ENCODE measurements around the gene SNRNP48.

The SNRNP48 gene

DNA sequence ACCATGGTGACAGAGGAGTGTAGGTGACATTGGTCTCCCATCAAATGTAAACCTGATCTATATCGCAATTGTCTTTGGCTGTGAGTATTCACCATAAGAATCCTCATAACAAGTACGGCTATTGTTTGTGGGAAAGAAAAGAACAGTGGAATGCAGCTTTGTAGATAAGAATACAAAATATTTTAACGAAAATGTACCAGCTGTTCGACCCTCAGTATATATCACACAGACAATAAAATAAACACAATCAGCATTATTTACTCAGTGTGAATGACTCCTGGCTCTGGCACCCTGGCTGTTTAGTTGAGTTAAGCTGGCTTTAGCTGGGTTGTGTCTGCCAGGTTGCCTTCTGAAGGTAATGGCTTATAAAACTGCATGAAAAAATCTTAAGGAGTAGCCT is 43.4 kb downstream of the SNRNP48 start:
- CTCF ChIA-PET: no interaction called here
- Mint-ChIP-seq H3K4me1 (no peaks in the 10 kb centered on the region), H3K27ac (no peak overlapping the region), H3K27me3 (peaks cover 20% of the 10 kb centered on the region), H3K36me3 (no peaks in the 10 kb centered on the region), H3K9me3 (no peaks in the 10 kb centered on the region), H3K4me3 (no peak overlapping the region)
- no peak for DNase-seq

DNA sequence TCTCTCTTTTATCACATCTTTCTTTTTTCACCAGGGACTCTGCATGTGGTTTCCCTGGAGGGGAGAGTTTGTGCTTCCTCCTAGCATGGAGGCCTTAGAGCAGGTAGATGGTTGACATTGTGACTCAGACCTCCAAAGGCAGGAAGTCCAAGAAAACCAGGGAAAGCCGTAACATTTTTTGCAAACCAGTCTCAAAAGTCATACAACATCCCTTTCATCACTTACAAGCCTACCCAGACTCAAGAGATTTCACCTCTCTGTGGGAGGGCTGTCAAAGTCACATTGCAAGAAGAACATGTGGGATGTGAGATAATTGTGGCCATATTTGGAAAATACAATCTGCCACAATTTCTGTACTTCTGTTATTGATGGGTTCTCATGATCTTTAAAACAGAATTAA is 46.2 kb downstream of the SNRNP48 start:
- no peaks in the 10 kb centered on the region for H3K36me3 Mint-ChIP-seq
- no peaks in the 10 kb centered on the region for H3K4me1 Mint-ChIP-seq
- peaks cover 10% of the 10 kb centered on the region for H3K27me3 Mint-ChIP-seq
- no peak overlapping the region for H3K27ac Mint-ChIP-seq
- H3K9me3 Mint-ChIP-seq: no peaks in the 10 kb centered on the region
- no peak overlapping the region for H3K4me3 Mint-ChIP-seq
- CTCF ChIA-PET: no interaction called here
- no peak for DNase-seq

DNA sequence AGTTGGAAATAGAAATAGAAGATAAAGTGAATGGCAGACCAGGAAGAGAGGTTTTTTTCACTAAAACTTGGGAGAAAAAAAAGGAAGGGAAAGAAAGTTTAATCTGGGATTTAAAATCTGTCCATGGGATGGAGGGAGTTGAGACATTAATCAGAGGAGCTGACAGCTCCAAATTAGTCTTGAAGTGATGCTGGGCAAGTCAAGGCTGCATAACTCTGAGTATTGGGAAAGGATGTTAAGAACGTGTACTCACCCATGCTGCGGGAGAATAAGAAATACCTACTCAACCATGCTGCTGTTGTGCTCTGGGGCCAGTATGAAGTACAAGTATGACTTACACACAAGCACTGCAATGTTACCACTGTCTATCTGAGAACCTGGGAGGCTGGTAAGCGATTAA is 47.5 kb downstream of the SNRNP48 start:
- no peak overlapping the region for H3K27ac Mint-ChIP-seq
- no peaks in the 10 kb centered on the region for H3K36me3 Mint-ChIP-seq
- no peak for DNase-seq
- no peaks in the 10 kb centered on the region for H3K4me1 Mint-ChIP-seq
- CTCF ChIA-PET: no interaction called here
- no peaks in the 10 kb centered on the region for H3K9me3 Mint-ChIP-seq
- H3K27me3 Mint-ChIP-seq: peaks cover 7% of the 10 kb centered on the region
- H3K4me3 Mint-ChIP-seq: no peak overlapping the region

- no peaks in the 10 kb centered on the region for H3K9me3 Mint-ChIP-seq
- no peak overlapping the region for H3K27ac Mint-ChIP-seq
- no peaks in the 10 kb centered on the region for H3K4me1 Mint-ChIP-seq
- no peak overlapping the region for H3K4me3 Mint-ChIP-seq
- H3K36me3 Mint-ChIP-seq: no peaks in the 10 kb centered on the region
- CTCF ChIA-PET: no interaction called here
- DNase-seq: no peak
- peaks cover 7% of the 10 kb centered on the region for H3K27me3 Mint-ChIP-seq
Observed at GRCh38 chr6:7639427-7639826, 49.4 kb downstream of the SNRNP48 start.

DNA sequence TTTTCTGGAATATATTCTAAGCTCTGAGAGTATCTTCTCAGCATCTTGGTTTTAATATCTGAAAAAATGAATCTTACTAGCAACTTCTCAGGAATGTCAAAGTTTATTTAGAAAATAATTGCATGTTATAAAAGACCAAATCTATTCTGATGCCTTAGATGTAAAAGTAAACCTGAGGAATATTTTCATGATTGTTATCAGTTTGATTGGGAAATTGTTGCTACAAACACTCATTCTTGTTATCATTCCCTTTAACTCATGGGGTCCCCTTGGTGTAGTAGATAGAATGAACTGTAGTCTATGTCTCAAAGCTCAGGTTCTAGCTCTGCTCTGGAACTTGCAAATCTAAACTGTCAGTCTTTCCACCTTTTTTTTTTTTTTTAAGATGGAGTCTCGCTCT is 50.0 kb downstream of the SNRNP48 start:
- Mint-ChIP-seq H3K27ac (no peak overlapping the region), H3K9me3 (no peaks in the 10 kb centered on the region), H3K36me3 (no peaks in the 10 kb centered on the region), H3K27me3 (peaks cover 7% of the 10 kb centered on the region), H3K4me1 (no peaks in the 10 kb centered on the region), H3K4me3 (no peak overlapping the region)
- DNase-seq: no peak
- CTCF ChIA-PET: no interaction called here

DNA sequence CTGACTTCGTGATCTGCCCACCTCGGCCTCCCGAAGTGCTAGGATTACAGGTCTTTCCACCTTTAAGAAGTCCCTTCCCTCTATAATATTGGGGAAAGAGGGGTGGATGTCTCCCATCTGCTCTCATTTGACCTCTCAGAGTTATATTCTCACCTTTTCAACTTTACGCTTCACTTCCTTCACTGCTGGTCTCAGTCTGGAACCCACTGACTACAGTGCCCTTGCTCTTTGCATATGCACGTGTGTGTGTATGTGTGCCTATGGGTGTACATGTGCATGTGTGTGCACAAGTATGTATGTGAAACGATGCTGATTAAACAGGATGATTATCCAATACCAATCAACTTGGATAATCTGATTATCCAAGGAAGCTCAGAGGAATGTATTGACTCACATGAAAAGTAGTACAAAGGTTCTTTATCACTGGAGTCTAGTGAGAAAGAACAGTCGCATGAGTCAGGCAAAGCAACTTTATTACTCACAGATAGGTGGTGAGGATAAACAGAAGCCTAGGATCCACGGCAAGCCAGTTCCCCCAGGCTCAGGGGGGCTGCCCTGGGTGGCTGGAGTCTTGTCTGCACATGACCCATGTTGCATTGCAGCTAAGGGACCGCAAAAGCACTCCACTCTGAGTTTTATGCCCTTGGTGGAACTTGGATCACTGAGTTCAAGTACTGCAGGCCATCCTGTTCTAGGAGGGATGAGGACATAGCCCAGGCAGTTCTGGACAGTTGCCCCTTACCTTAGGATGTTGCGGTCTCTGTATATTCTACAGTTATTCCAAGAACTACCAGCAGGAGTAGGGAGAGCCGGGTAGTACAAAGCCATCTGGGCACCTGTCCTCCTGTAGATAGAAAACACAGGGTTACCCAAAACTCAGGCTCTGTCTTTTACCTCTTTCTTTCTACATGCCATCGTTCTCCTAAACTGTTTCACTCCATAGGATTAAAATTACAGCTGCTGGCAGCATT is 50.9 kb downstream of the SNRNP48 start:
- Mint-ChIP-seq H3K27me3 (peaks cover 6% of the 10 kb centered on the region), H3K36me3 (no peaks in the 10 kb centered on the region), H3K4me1 (no peaks in the 10 kb centered on the region), H3K4me3 (no peak overlapping the region), H3K9me3 (no peaks in the 10 kb centered on the region), H3K27ac (no peak overlapping the region)
- CTCF ChIA-PET: no interaction called here
- no peak for DNase-seq

DNA sequence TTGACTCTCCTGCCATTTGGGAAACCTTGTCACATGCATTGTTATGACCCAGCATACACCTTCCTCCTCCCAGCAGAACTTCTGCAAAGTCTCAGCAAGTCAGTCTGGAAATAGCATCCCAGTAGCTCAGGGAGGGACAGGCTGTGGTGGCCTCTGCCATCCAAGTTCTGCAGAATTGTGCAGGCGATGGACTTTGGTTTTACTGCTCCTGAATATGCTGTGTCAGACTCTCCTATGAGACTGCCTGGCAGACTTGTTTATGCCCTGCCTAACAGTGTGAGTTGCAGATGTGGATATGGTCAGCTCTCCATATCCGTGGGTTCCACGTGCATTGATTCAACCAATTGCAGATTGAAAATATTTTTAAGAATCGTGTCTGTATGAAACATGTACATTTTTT is 52.8 kb downstream of the SNRNP48 start:
- Mint-ChIP-seq H3K27ac (no peak overlapping the region), H3K4me3 (no peak overlapping the region), H3K36me3 (no peaks in the 10 kb centered on the region), H3K4me1 (peaks cover 15% of the 10 kb centered on the region), H3K9me3 (no peaks in the 10 kb centered on the region), H3K27me3 (peaks cover 3% of the 10 kb centered on the region)
- CTCF ChIA-PET: no interaction called here
- no peak for DNase-seq

- H3K27me3 Mint-ChIP-seq: peaks cover 3% of the 10 kb centered on the region
- no peaks in the 10 kb centered on the region for H3K9me3 Mint-ChIP-seq
- no peak overlapping the region for H3K4me3 Mint-ChIP-seq
- peaks cover 20% of the 10 kb centered on the region for H3K4me1 Mint-ChIP-seq
- H3K27ac Mint-ChIP-seq: no peak overlapping the region
- CTCF ChIA-PET: no interaction called here
- no peak for DNase-seq
- no peaks in the 10 kb centered on the region for H3K36me3 Mint-ChIP-seq
Observed at GRCh38 chr6:7644417-7644816, 54.4 kb downstream of the SNRNP48 start.

GRCh38 chr6:7646394-7646793 is 56.4 kb downstream of the SNRNP48 start:
- no peaks in the 10 kb centered on the region for H3K27me3 Mint-ChIP-seq
- CTCF ChIA-PET: no interaction called here
- no peak for DNase-seq
- H3K4me1 Mint-ChIP-seq: peaks cover 20% of the 10 kb centered on the region
- no peaks in the 10 kb centered on the region for H3K36me3 Mint-ChIP-seq
- H3K27ac Mint-ChIP-seq: no peak overlapping the region
- H3K4me3 Mint-ChIP-seq: no peak overlapping the region
- H3K9me3 Mint-ChIP-seq: no peaks in the 10 kb centered on the region

GRCh38 chr6:7647504-7647903 is 57.5 kb downstream of the SNRNP48 start:
- peak overlapping the region; percentile 75 for H3K27ac Mint-ChIP-seq
- no peaks in the 10 kb centered on the region for H3K36me3 Mint-ChIP-seq
- H3K4me1 Mint-ChIP-seq: peaks cover 20% of the 10 kb centered on the region
- CTCF ChIA-PET: no interaction called here
- H3K27me3 Mint-ChIP-seq: no peaks in the 10 kb centered on the region
- no peak overlapping the region for H3K4me3 Mint-ChIP-seq
- no peaks in the 10 kb centered on the region for H3K9me3 Mint-ChIP-seq
- peak; percentile 24 for DNase-seq

GRCh38 chr6:7649037-7649810 is 59.2 kb downstream of the SNRNP48 start:
- CTCF ChIA-PET: no interaction called here
- Mint-ChIP-seq H3K9me3 (no peaks in the 10 kb centered on the region), H3K27me3 (no peaks in the 10 kb centered on the region), H3K4me1 (peaks cover 20% of the 10 kb centered on the region), H3K36me3 (no peaks in the 10 kb centered on the region), H3K27ac (no peak overlapping the region), H3K4me3 (no peak overlapping the region)
- no peak for DNase-seq

DNA sequence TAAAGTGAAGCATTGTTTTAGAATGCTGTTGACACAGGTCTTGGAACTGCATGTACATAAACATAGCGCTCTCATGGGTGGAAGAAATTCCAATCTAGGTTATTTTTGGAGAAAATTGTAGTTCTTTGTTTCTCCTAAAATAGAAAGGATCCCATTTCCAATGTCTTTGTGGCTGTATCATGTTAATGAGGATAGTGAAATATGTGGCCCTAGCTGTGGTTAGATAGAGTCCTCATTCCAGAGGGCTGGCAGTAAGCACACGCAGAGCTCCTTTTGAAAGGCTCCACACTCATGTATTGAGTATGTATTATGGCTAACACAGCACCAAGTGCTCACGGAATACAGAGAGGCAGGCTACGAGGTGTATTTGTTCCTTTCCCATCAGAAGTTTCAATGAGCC is 60.9 kb downstream of the SNRNP48 start:
- no peaks in the 10 kb centered on the region for H3K9me3 Mint-ChIP-seq
- CTCF ChIA-PET: no interaction called here
- peaks cover 20% of the 10 kb centered on the region for H3K4me1 Mint-ChIP-seq
- H3K36me3 Mint-ChIP-seq: no peaks in the 10 kb centered on the region
- DNase-seq: no peak
- no peak overlapping the region for H3K4me3 Mint-ChIP-seq
- H3K27me3 Mint-ChIP-seq: peaks cover 4% of the 10 kb centered on the region
- H3K27ac Mint-ChIP-seq: no peak overlapping the region

DNA sequence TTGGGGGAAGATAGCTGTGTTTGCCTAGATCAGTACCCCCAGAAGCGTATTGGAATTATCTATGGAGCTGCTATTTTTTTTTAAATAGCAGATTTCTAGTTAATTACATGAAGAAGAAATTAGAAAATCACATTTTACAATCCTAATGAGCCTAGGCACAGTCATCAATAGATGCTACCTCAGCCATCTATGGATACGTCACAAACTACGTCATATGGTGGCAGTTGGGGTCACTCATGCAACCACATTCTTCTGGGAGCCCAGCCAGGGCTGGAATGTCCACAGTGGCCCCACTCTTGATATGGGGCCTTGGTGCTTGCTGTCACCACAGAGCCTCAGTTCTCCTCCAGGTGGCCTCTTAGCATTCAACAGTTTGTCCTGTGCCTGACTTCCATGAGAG is 63.0 kb downstream of the SNRNP48 start:
- no peak overlapping the region for H3K4me3 Mint-ChIP-seq
- peaks cover 8% of the 10 kb centered on the region for H3K27me3 Mint-ChIP-seq
- CTCF ChIA-PET: no interaction called here
- no peak overlapping the region for H3K27ac Mint-ChIP-seq
- DNase-seq: no peak
- H3K9me3 Mint-ChIP-seq: no peaks in the 10 kb centered on the region
- H3K4me1 Mint-ChIP-seq: peaks cover 4% of the 10 kb centered on the region
- no peaks in the 10 kb centered on the region for H3K36me3 Mint-ChIP-seq

DNA sequence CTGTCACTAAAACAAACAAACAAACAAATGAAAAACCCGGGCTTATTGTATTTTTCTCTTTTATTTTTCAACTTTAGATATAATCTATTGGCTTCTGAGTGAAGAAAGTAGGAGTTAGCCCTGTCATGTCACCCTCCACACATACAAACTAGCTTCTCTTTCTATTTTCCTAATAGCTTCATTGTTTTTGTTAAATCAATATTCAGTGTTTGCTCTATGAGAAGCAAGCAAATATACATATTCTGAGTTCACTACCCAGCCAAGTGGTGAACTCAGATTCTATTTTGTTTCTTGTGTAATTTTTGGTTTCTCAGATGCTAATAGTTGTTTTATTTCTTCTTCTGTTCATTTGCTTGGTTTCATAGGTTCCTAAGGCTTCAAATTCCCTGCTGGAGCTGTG is 66.4 kb downstream of the SNRNP48 start:
- CTCF ChIA-PET: no interaction called here
- peaks cover 22% of the 10 kb centered on the region for H3K27me3 Mint-ChIP-seq
- H3K4me1 Mint-ChIP-seq: no peaks in the 10 kb centered on the region
- DNase-seq: no peak
- no peaks in the 10 kb centered on the region for H3K36me3 Mint-ChIP-seq
- H3K4me3 Mint-ChIP-seq: no peak overlapping the region
- H3K27ac Mint-ChIP-seq: no peak overlapping the region
- H3K9me3 Mint-ChIP-seq: no peaks in the 10 kb centered on the region

- CTCF ChIA-PET: no interaction called here
- H3K4me1 Mint-ChIP-seq: no peaks in the 10 kb centered on the region
- H3K4me3 Mint-ChIP-seq: no peak overlapping the region
- H3K9me3 Mint-ChIP-seq: no peaks in the 10 kb centered on the region
- H3K36me3 Mint-ChIP-seq: no peaks in the 10 kb centered on the region
- DNase-seq: no peak
- peaks cover 30% of the 10 kb centered on the region for H3K27me3 Mint-ChIP-seq
- H3K27ac Mint-ChIP-seq: no peak overlapping the region
Observed at GRCh38 chr6:7658543-7658942, 68.5 kb downstream of the SNRNP48 start.
